KMS-11 (cell line): ENCODE results near the gene TCF7L1.

Experiments
- H2AFZ ChIP-seq: fragments of 200-600 bp; sonication (generic); 2 replicates; pipeline ENCODE4 v1.6.1; 2016; ENCODE audit warnings: antibody characterized with exemption, mixed run types, low read depth
- H3K27ac ChIP-seq: fragments of 200-600 bp; sonication (generic); 2 replicates; pipeline ENCODE4 v1.6.1; 2016; ENCODE audit warnings: mild to moderate bottlenecking, mixed run types
- H3K27me3 ChIP-seq: fragments of 200-600 bp; sonication (generic); 2 replicates; pipeline ENCODE4 v1.6.1; 2017; ENCODE audit warnings: mild to moderate bottlenecking, low read depth, mixed run types, moderate library complexity; ENCODE audit not compliant: insufficient read depth
- H3K36me3 ChIP-seq: fragments of 200-600 bp; sonication (generic); 2 replicates; pipeline ENCODE4 v1.6.1; 2017; ENCODE audit warnings: mild to moderate bottlenecking, mixed run types; ENCODE audit not compliant: insufficient read depth
- H3K4me1 ChIP-seq: fragments of 200-600 bp; sonication (generic); 2 replicates; pipeline ENCODE4 v1.6.1; 2016; ENCODE audit warnings: mild to moderate bottlenecking, low read depth, mixed run types; ENCODE audit not compliant: poor library complexity, severe bottlenecking
- H3K4me2 ChIP-seq: fragments of 200-600 bp; sonication (generic); 2 replicates; pipeline ENCODE4 v1.7.0; 2016; ENCODE audit warnings: mild to moderate bottlenecking, mixed run types
- H3K4me3 ChIP-seq: fragments of 200-600 bp; sonication (generic); IDR thresholded peaks from 2 replicates; pipeline ENCODE4 v1.6.1; 2017; ENCODE audit warnings: low read depth, low read length, mixed read lengths; ENCODE audit not compliant: insufficient read depth
- H3K79me2 ChIP-seq: fragments of 200-600 bp; sonication (generic); 2 replicates; pipeline ENCODE4 v1.6.1; 2016; ENCODE audit warnings: low read depth, mixed run types; ENCODE audit not compliant: insufficient read depth
- H3K9ac ChIP-seq: fragments of 200-600 bp; sonication (generic); 2 replicates; pipeline ENCODE4 v1.6.1; 2016; ENCODE audit warnings: mild to moderate bottlenecking, mixed run types
- H4K20me1 ChIP-seq: fragments of 200-600 bp; sonication (generic); 2 replicates; pipeline ENCODE4 v1.6.1; 2016; ENCODE audit warnings: mild to moderate bottlenecking, mixed run types; ENCODE audit not compliant: insufficient read depth
- TF ChIP-seq, protein P1 (sequence below): fragments of 200-600 bp; sonication (generic); conservative IDR thresholded peaks from 2 replicates; pipeline ENCODE4 v1.6.1; 2017; ENCODE audit warnings: low read depth, mild to moderate bottlenecking, antibody characterized with exemption, low read length, moderate library complexity, mixed read lengths

Gene TCF7L1

DNA sequence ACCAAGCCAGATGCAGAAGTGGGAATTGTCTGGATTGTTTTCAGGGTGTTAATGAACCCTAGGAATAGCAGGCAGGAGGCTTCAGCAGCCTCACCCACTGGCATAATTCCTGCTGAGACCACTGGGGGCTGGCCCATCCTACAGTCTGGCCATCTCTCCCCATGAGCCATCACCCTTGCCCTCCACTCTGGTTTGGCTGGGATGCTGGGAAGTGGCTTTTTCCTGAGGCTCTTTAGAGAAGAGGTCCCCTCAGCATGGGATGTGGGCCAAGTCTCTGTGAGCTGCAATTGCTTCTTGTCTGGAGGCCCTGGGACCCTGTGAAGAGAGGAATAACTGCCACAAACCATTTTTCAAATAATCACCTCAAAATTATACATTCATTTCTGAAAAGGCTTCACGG is 4.0 kb downstream of the TCF7L1 start:
- Histone ChIP-seq H3K4me2 (no peak overlapping the region), H3K27ac (no peak overlapping the region), H3K27me3 (no peaks in the 10 kb centered on the region), H3K9ac (no peak overlapping the region), H3K79me2 (no peaks in the 10 kb centered on the region), H3K4me3 (no peak overlapping the region), H4K20me1 (no peaks in the 10 kb centered on the region), H3K4me1 (peaks cover 4% of the 10 kb centered on the region), H2AFZ (no peak overlapping the region), H3K36me3 (no peaks in the 10 kb centered on the region)
- TF ChIP-seq, protein P1, sequence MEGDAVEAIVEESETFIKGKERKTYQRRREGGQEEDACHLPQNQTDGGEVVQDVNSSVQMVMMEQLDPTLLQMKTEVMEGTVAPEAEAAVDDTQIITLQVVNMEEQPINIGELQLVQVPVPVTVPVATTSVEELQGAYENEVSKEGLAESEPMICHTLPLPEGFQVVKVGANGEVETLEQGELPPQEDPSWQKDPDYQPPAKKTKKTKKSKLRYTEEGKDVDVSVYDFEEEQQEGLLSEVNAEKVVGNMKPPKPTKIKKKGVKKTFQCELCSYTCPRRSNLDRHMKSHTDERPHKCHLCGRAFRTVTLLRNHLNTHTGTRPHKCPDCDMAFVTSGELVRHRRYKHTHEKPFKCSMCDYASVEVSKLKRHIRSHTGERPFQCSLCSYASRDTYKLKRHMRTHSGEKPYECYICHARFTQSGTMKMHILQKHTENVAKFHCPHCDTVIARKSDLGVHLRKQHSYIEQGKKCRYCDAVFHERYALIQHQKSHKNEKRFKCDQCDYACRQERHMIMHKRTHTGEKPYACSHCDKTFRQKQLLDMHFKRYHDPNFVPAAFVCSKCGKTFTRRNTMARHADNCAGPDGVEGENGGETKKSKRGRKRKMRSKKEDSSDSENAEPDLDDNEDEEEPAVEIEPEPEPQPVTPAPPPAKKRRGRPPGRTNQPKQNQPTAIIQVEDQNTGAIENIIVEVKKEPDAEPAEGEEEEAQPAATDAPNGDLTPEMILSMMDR: no peak

DNA sequence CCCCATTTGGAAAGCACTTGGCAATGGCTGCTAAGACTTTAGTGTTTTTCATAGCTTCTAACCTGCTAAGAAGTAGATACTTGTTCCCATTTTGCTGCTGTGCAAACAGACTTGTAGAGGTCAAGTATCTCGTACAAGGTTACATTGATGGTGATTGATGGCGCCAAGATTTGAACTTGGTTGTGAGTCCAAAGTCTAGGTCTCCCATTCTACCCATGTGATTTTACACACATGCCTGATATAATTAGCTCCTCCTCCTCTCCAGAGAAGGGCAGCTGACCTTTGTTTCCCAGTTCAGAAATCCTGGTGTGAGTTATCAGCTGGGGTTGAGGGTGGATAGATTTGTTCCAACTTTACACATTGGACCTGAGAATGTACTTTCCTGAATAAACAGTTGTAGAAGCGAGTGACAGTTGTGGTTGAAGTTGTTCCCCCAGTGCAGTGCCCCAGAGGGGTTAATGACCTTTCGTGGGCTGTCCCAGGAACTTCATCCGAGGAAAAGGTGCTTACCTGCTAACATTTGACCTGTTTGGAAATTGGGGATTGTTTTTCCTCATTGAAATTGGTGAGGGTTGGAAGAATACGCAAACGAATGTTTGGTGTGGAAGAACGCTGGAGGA is 10.4 kb downstream of the TCF7L1 start:
- no peak overlapping the region for H3K27ac ChIP-seq
- H3K4me1 ChIP-seq: no peaks in the 10 kb centered on the region
- no peaks in the 10 kb centered on the region for H3K27me3 ChIP-seq
- H3K9ac ChIP-seq: no peak overlapping the region
- H3K79me2 ChIP-seq: no peaks in the 10 kb centered on the region
- no peaks in the 10 kb centered on the region for H4K20me1 ChIP-seq
- no peak overlapping the region for H3K4me2 ChIP-seq
- no peaks in the 10 kb centered on the region for H3K36me3 ChIP-seq
- no peak overlapping the region for H2AFZ ChIP-seq
- TF ChIP-seq, protein P1: no peak
- H3K4me3 ChIP-seq: no peak overlapping the region

DNA sequence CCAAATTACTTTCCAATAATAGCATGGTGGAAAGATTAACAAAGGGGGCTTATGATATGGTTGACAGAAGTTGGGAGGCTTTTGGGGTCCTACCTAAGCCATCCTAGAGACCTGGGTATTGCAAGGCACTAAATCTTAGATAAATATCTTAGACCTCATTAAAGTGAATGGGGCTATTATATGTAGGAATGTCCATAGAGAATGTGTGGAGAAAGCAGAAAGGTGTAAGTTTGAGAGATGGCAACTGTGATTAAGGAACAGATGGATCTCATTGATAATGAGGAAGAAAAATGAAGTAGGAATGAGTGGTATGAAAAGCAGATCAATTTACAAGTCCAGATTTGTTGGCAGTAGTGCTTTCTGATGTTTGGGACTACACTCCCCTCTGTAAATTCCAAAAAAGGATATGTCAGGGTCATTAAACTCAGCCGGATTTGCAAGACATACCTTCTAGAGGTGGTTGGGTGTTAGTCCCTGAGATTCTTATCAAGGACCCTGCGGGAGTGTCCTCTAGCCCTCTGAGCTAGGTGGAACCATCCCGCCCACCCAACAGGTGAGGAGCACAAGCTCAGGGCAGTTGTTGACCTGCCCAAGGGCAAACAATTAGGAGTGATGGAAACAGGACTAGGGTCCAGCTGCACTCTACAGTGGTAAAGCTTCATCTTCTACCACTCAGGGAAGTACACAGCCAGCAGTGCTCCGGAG is 12.1 kb downstream of the TCF7L1 start:
- no peak overlapping the region for H3K4me2 ChIP-seq
- H2AFZ ChIP-seq: no peak overlapping the region
- H3K36me3 ChIP-seq: no peaks in the 10 kb centered on the region
- no peak overlapping the region for H3K27ac ChIP-seq
- H3K79me2 ChIP-seq: no peaks in the 10 kb centered on the region
- H3K4me1 ChIP-seq: no peaks in the 10 kb centered on the region
- H3K27me3 ChIP-seq: no peaks in the 10 kb centered on the region
- TF ChIP-seq, protein P1: no peak
- H4K20me1 ChIP-seq: no peaks in the 10 kb centered on the region
- H3K9ac ChIP-seq: no peak overlapping the region
- H3K4me3 ChIP-seq: no peak overlapping the region

DNA sequence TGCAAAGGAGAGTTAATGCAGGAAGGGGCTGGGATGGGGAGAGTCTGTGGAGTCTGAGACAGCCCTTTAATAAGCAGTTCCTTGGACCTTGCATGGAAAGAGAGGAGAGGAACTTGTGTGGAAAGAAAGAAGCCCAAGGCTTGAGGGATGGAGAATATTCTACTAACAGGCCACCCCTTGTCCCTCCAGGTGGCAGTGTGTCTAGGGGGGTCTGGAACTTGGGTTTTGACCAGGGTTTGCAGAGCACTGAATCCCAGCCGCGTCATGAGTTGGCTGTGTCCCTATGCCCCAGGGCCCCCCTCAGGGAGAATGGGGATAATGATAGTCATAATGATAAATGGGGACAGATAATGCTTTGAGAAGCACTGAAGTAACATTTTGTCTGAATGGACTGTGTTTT is 15.0 kb downstream of the TCF7L1 start:
- H3K79me2 ChIP-seq: no peaks in the 10 kb centered on the region
- no peak overlapping the region for H3K27ac ChIP-seq
- H2AFZ ChIP-seq: no peak overlapping the region
- H3K9ac ChIP-seq: no peak overlapping the region
- no peak overlapping the region for H3K4me3 ChIP-seq
- TF ChIP-seq, protein P1: no peak
- H4K20me1 ChIP-seq: no peaks in the 10 kb centered on the region
- no peaks in the 10 kb centered on the region for H3K36me3 ChIP-seq
- H3K4me2 ChIP-seq: no peak overlapping the region
- no peaks in the 10 kb centered on the region for H3K27me3 ChIP-seq
- no peaks in the 10 kb centered on the region for H3K4me1 ChIP-seq
